ENCODE results near the gene RALGAPA2. TPM values are rescaled to one million over a fixed set of nuclear protein-coding genes. Genes with fewer than 3 reads are reported as not detected.
A peak's percentile ranks its signal among the peaks of the same experiment; 100 is the strongest.

RALGAPA2 gene
- total and polyA plus RNA-seq, 2 of the 13 experiments (the other 11 are each of a cell fraction or from before 2014, with no cell fraction given) = 13.8 to 17.7 TPM

GRCh38 chr20:20401991-20402390 lies 310.5 kb downstream of the RALGAPA2 start (continued):
- TF ChIP-seq ELF4 (CRISPR knock-in tag; IDR thresholded peaks at IDR 0.05; ENCODE audit: borderline replicate concordance) = no peak

GRCh38 chr20:20399531-20400500 lies 312.6 kb downstream of the RALGAPA2 start:
- H3K27ac ChIP-seq (ENCODE audit: extremely low read length, insufficient read depth, low read length) = no peak overlapping the region
- POLR2A ChIA-PET = no interaction called here
- H4K20me1 ChIP-seq (ENCODE audit: insufficient read depth, low read length) = no peaks in the 10 kb centered on the region
- no peak overlapping the region for H2AFZ ChIP-seq (ENCODE audit: low read length)
- intact Hi-C loops (cut with micrococcal nuclease; ENCODE audit: unreplicated experiment) (no loop called here), in situ Hi-C loops (cut with HindIII; ENCODE audit: extremely low pct_ligation_motif_present, low pct_unique_long_range_greater_than_20kb) (no loop called here)
- no TSS peak for BruUV-seq (replicated peaks)
- no peaks in the 10 kb centered on the region; a peak in 2 of 5 replicates for H3K36me3 ChIP-seq (replicated peaks in 1 of 2; ENCODE audit: control insufficient read depth in 1 of 2, insufficient read depth in 2 of 2, low read length in 2 of 2)
- 87% methylated on average over 13 of the region's 13 CpGs for WGBS (ENCODE audit: low lambda C conversion rate)
- ATAC-seq (peak; percentile 83), FAIRE-seq (peak; percentile 82), DNase-seq (ENCODE audit: low spot score) (peak; percentile 13)
- CTCF ChIA-PET (ENCODE audit: low intra/inter-chr PET ratio, low total read pairs) = no interaction called here
- H3K27me3 ChIP-seq (ENCODE audit: control insufficient read depth in 1 of 2, insufficient read depth in 2 of 2, low read length in 2 of 2) = no peaks in the 10 kb centered on the region
- H3K4me3 ChIP-seq (replicated peaks in 1 of 3; ENCODE audit: insufficient read depth in 1 of 3, low read depth in 2 of 3, low read length in 3 of 3) = no peak overlapping the region
- H3K9ac ChIP-seq (ENCODE audit: insufficient read depth, low read depth, low read length) = no peak overlapping the region
- peaks cover 12% of the 10 kb centered on the region for H3K4me1 ChIP-seq (ENCODE audit: insufficient read depth, low read length)
- H3K4me2 ChIP-seq (ENCODE audit: low read depth, low read length) = no peak overlapping the region
- no peaks in the 10 kb centered on the region for H3K79me2 ChIP-seq (ENCODE audit: insufficient read depth, low read length)
- H3K9me3 ChIP-seq (ENCODE audit: low read length) = no peaks in the 10 kb centered on the region
- no peak for TF ChIP-seq KLF9 (CRISPR knock-in tag; IDR thresholded peaks at IDR 0.05; ENCODE audit: low read depth)
- TF ChIP-seq TRAFD1 (CRISPR knock-in tag; IDR thresholded peaks at IDR 0.05; ENCODE audit: borderline replicate concordance) = no peak
- TF ChIP-seq SRY (CRISPR knock-in tag; IDR thresholded peaks at IDR 0.05) = no peak
- no peak for TF ChIP-seq GFI1 (CRISPR knock-in tag; IDR thresholded peaks at IDR 0.05; ENCODE audit: borderline replicate concordance)
- no peak for TF ChIP-seq ZBTB37 (CRISPR knock-in tag; IDR thresholded peaks at IDR 0.05)
- no peak for TF ChIP-seq MEF2D (CRISPR knock-in tag; IDR thresholded peaks at IDR 0.05)
- TF ChIP-seq TFDP2 (CRISPR knock-in tag; IDR thresholded peaks at IDR 0.05) = no peak
- 0 out of 2 replicates have a peak, but pooled peaks have one; percentile 51 for TF ChIP-seq ZNF280B (CRISPR knock-in tag; IDR thresholded peaks at IDR 0.05; ENCODE audit: borderline replicate concordance)
- no peak for TF ChIP-seq FOXA3 (CRISPR knock-in tag; IDR thresholded peaks at IDR 0.05)
- no peak for TF ChIP-seq ATF1 (CRISPR knock-in tag; IDR thresholded peaks at IDR 0.05)
- TF ChIP-seq RAD51 (IDR thresholded peaks at IDR 0.05; ENCODE audit: borderline replicate concordance) = no peak

Data from HepG2 (cell line).